Hindlimb muscle (tissue), 1 donor: ENCODE measurements around the gene MSANTD2. TPM values are rescaled to one million over a fixed set of nuclear protein-coding genes. Genes with fewer than 3 reads are reported as not detected.
A peak's percentile ranks its signal among the peaks of the same experiment; 100 is the strongest.

Source experiments
- DNase-seq: peaks from one replicate; pipeline ENCODE4 v3.0.0-alpha.2; 2013
- polyA plus RNA-seq: library from polyadenylated mRNA; unstranded; fragments of 120-200 nt; gene quantifications from one replicate; pipeline ENCODE4 v1.2.1, GENCODE V29; 2013; ENCODE audit not compliant: insufficient read length

Gene MSANTD2
- polyA plus RNA-seq: 15.9 TPM

GRCh38 chr11:124800226-124800929 is at the start of gene MSANTD2:
TSS of gene MSANTD2 (minus strand) at chr11:124800406. CDS start at chr11:124800380, 26 bp downstream.
- peak; percentile 91 for DNase-seq

GRCh38 chr11:124846070-124846673 is 46.0 kb upstream of the MSANTD2 start:
- DNase-seq: no peak

- DNase-seq: no peak
Observed at GRCh38 chr11:124844664-124845079, 44.5 kb upstream of the MSANTD2 start.

- no peak for DNase-seq
Observed at GRCh38 chr11:124843616-124843910, 43.4 kb upstream of the MSANTD2 start.

GRCh38 chr11:124842305-124842704 is 42.1 kb upstream of the MSANTD2 start:
- no peak for DNase-seq

GRCh38 chr11:124841840-124842239 is 41.6 kb upstream of the MSANTD2 start:
- DNase-seq: no peak

- DNase-seq: no peak
Observed at GRCh38 chr11:124841201-124841600, 41.0 kb upstream of the MSANTD2 start.

- DNase-seq: no peak
Observed at GRCh38 chr11:124840666-124841065, 40.5 kb upstream of the MSANTD2 start.

- no peak for DNase-seq
Observed at GRCh38 chr11:124839972-124840621, 39.9 kb upstream of the MSANTD2 start.

- no peak for DNase-seq
Observed at GRCh38 chr11:124839128-124839971, 39.1 kb upstream of the MSANTD2 start.

- DNase-seq: no peak
Observed at GRCh38 chr11:124838805-124839127, 38.6 kb upstream of the MSANTD2 start.

GRCh38 chr11:124837491-124837856 is 37.3 kb upstream of the MSANTD2 start:
- peak; percentile 54 for DNase-seq

- no peak for DNase-seq
Observed at GRCh38 chr11:124835918-124836317, 35.7 kb upstream of the MSANTD2 start.

GRCh38 chr11:124834526-124835180 is 34.4 kb upstream of the MSANTD2 start:
- DNase-seq: no peak

GRCh38 chr11:124832571-124832970 is 32.4 kb upstream of the MSANTD2 start:
- no peak for DNase-seq

- DNase-seq: no peak
Observed at GRCh38 chr11:124831897-124832296, 31.7 kb upstream of the MSANTD2 start.

- DNase-seq: no peak
Observed at GRCh38 chr11:124830749-124831148, 30.5 kb upstream of the MSANTD2 start.

- no peak for DNase-seq
Observed at GRCh38 chr11:124829986-124830385, 29.8 kb upstream of the MSANTD2 start.

- DNase-seq: no peak
Observed at GRCh38 chr11:124825876-124826275, 25.7 kb upstream of the MSANTD2 start.

GRCh38 chr11:124823512-124824376 is 23.5 kb upstream of the MSANTD2 start:
- no peak for DNase-seq

- DNase-seq: no peak
Observed at GRCh38 chr11:124821995-124822730, 22.0 kb upstream of the MSANTD2 start.
